Liver (tissue), 9 donors: ENCODE results near the gene GPR101. TPM values are rescaled to one million over a fixed set of nuclear protein-coding genes. Genes with fewer than 3 reads are reported as not detected.

Experiments
- DNase-seq: peaks from one replicate; pipeline ENCODE4 v3.0.0-alpha.2; 2017; ENCODE audit warnings: low spot score
- H3K27ac ChIP-seq, 2 donors: one replicate each; pipeline ENCODE4 v1.7.0; 2013; ENCODE audit warnings: inconsistent platforms in 2 of 2, low read length in 2 of 2, control low read depth in 1 of 2, low read depth in 1 of 2, mild to moderate bottlenecking in 1 of 2
- H3K27me3 ChIP-seq, 4 donors: one replicate each; pipeline versions ENCODE4 v1.6.1 to v1.7.0; 2013; ENCODE audit warnings: low read length in 3 of 4, inconsistent platforms in 1 of 4, mild to moderate bottlenecking in 1 of 4, moderate library complexity in 1 of 4; ENCODE audit not compliant: control insufficient read depth in 4 of 4, insufficient read depth in 4 of 4
- H3K36me3 ChIP-seq, 4 donors: one replicate each; pipeline versions ENCODE4 v1.6.1 to v1.7.0; 2013; ENCODE audit warnings: low read length in 3 of 4, mild to moderate bottlenecking in 3 of 4, low read depth in 1 of 4, moderate library complexity in 1 of 4; ENCODE audit not compliant: control insufficient read depth in 4 of 4, insufficient read depth in 3 of 4
- H3K4me1 ChIP-seq, 4 donors: one replicate each; pipeline versions ENCODE4 v1.6.1 to v1.7.0; 2013; ENCODE audit warnings: low read length in 3 of 4, mild to moderate bottlenecking in 3 of 4, moderate library complexity in 1 of 4; ENCODE audit not compliant: control insufficient read depth in 4 of 4, insufficient read depth in 4 of 4
- H3K4me3 ChIP-seq, 3 donors: one replicate each; pipeline versions ENCODE4 v1.6.1 to v1.7.0; 2013; ENCODE audit warnings: low read length in 3 of 3, control low read depth in 1 of 3, low read depth in 1 of 3, mild to moderate bottlenecking in 1 of 3
- H3K9ac ChIP-seq, 2 donors: one replicate each; pipeline ENCODE4 v1.7.0; 2013; ENCODE audit warnings: low read length in 2 of 2, mild to moderate bottlenecking in 2 of 2, moderate library complexity in 2 of 2, control low read depth in 1 of 2, low read depth in 1 of 2
- H3K9me3 ChIP-seq, 4 donors: one replicate each; pipeline versions ENCODE4 v1.6.1 to v1.7.0; 2013; ENCODE audit warnings: low read length in 3 of 4; ENCODE audit not compliant: control insufficient read depth in 4 of 4
- EGR1 ChIP-seq, 2 donors: IDR thresholded peaks; 2 replicates each; pipeline ENCODE4 v1.6.1; 2016 to 2018; ENCODE audit warnings: antibody characterized with exemption in 2 of 2, low read depth in 2 of 2
- FOXA2 ChIP-seq: IDR thresholded peaks from 2 replicates; pipeline ENCODE4 v1.6.1; 2016; ENCODE audit warnings: antibody characterized with exemption
- GABPA ChIP-seq, 2 donors: IDR thresholded peaks in 1 of 2; conservative IDR thresholded peaks in 1 of 2; 2 replicates each; pipeline ENCODE4 v1.6.1; 2016; ENCODE audit warnings: antibody characterized with exemption in 2 of 2, mild to moderate bottlenecking in 1 of 2, moderate library complexity in 1 of 2
- HNF4A ChIP-seq, 2 donors: conservative IDR thresholded peaks; 2 replicates each; pipeline ENCODE4 v1.6.1; 2016; ENCODE audit warnings: antibody characterized with exemption in 2 of 2, mild to moderate bottlenecking in 2 of 2
- JUND ChIP-seq, 2 donors: IDR thresholded peaks; 2 replicates each; pipeline ENCODE4 v1.6.1; 2016; ENCODE audit warnings: antibody characterized with exemption in 2 of 2
- MAX ChIP-seq: IDR thresholded peaks from 2 replicates; pipeline ENCODE4 v1.6.1; 2016; ENCODE audit warnings: antibody characterized with exemption
- NR2F2 ChIP-seq: IDR thresholded peaks from 2 replicates; pipeline ENCODE4 v1.6.1; 2016; ENCODE audit warnings: antibody characterized with exemption
- RAD21 ChIP-seq, 2 donors: IDR thresholded peaks; 2 replicates each; pipeline ENCODE4 v1.6.1; 2016; ENCODE audit warnings: antibody characterized with exemption in 2 of 2, mild to moderate bottlenecking in 2 of 2
- REST ChIP-seq: IDR thresholded peaks from 2 replicates; pipeline ENCODE4 v1.6.1; 2016; ENCODE audit warnings: antibody characterized with exemption, mild to moderate bottlenecking
- RXRA ChIP-seq, 2 donors: IDR thresholded peaks; 2 replicates each; pipeline ENCODE4 v1.6.1; 2017 to 2018; ENCODE audit warnings: antibody characterized with exemption in 2 of 2, mild to moderate bottlenecking in 1 of 2
- SP1 ChIP-seq: IDR thresholded peaks from 2 replicates; pipeline ENCODE4 v1.6.1; 2018; ENCODE audit warnings: antibody characterized with exemption, mild to moderate bottlenecking
- YY1 ChIP-seq: IDR thresholded peaks from 2 replicates; pipeline ENCODE4 v1.6.1; 2016; ENCODE audit warnings: antibody characterized with exemption, mild to moderate bottlenecking
- WGBS: extraction: QIAGEN DNeasy Blood & Tissue Kit; methylation state at CpG from one replicate; pipeline ENCODE4 v1.1.7; 2013; 5-methylcytosine and 5-hydroxymethylcytosine counted together
- polyA plus RNA-seq, 2 donors: library from polyadenylated mRNA; stranded (reverse) in 1 of 2; unstranded in 1 of 2; fragments of 200-250 nt in 1 of 2; fragments of >200 nt in 1 of 2; fragmentation: Nextera tagmentation in 1 of 2; extraction: Ambion mirVana in 1 of 2; gene quantifications; one replicate each; pipeline versions ENCODE4 v1.2.1 to v1.2.3, GENCODE V29; 2013 to 2015
- total RNA-seq, 2 donors: library from RNA; depleted of rRNA; stranded (reverse); fragments of >200 nt; gene quantifications; one replicate each; pipeline ENCODE4 v1.2.3, GENCODE V29; 2014
- TF ChIP-seq, protein P1 (sequence below): fragments of 150-350 bp; IDR thresholded peaks from 2 replicates; pipeline ENCODE4 v1.5.1; 2017; ENCODE audit warnings: improper control_type of control experiment, low read depth, low read length; ENCODE audit not compliant: missing input control
- TF ChIP-seq, protein P2 (sequence below): IDR thresholded peaks from 2 replicates; pipeline ENCODE4 v1.6.1; 2016; ENCODE audit warnings: antibody characterized with exemption
- donor health status: healthy.
- donor health status: healthy.
- donor health status: healthy.
- donor health status: healthy.
- donor health status: healthy.

GPR101 gene
- total and polyA plus RNA-seq, 4 donors, result not detected

DNA sequence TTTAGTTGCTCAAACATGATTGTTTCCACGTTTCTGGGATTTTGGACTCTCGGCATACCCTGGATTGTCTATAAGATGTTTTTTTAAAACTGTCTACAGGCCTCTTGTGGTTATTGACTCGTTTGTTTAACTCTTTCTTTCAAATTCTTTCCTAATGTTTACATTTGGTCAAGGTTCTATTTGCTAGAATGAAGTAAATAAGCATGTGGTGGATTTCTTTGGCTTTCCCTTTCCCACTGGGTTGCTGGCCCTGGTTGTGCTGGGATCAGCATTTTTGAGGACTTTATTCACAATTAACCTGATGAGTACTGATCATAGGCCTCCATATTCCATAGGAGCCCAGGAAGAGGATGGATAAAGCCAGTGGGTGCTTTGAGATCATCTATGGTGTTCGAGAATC is 11.1 kb upstream of the GPR101 start:
- Histone ChIP-seq H3K27me3 (peaks cover 0 to 4% (median 0%) of the 10 kb centered on the region in 4 donors), H3K9ac (no peak overlapping the region), H3K27ac (no peak overlapping the region), H3K4me3 (no peak overlapping the region), H3K9me3 (no peaks in the 10 kb centered on the region), H3K4me1 (peaks cover 0 to 17% (median 3%) of the 10 kb centered on the region in 4 donors), H3K36me3 (no peaks in the 10 kb centered on the region)
- 34% methylated on average over 4 of the region's 4 CpGs for WGBS
- DNase-seq, result no peak
- no peak for TF ChIP-seq EGR1 (IDR thresholded peaks at IDR 0.05; ENCODE audit: low read depth in 2 of 2)
- peak; percentile 36 to 49 for TF ChIP-seq HNF4A (conservative IDR thresholded peaks at IDR 0.05)
- peak; percentile 14 to 22 for TF ChIP-seq RXRA (IDR thresholded peaks at IDR 0.05)
- peak; percentile 26 for TF ChIP-seq SP1
- TF ChIP-seq FOXA2, result peak; percentile 30

DNA sequence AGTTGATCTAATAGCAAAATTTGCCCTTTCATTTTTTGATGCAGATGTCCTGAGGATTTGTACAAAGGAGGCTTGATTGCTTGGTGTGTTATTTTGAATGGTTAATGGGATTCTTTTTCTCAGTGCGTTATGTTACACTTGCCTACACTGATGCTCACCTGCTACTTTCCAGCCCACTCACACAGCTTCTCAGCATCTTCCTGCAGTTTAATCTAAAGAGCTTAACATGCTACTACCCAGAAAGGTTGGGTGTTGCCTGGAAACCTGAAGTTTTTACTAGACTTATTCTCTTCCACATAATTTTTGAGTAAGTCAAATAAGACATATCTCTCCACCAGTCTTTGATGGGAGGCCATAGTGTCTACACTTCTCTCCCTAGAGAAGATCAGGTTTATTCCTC is 9.9 kb upstream of the GPR101 start:
- 97% methylated on average over 1 of the region's 1 CpG for WGBS
- no peak overlapping the region for H3K27ac ChIP-seq
- no peaks in the 10 kb centered on the region for H3K36me3 ChIP-seq
- H3K27me3 ChIP-seq, result no peaks in the 10 kb centered on the region
- H3K9ac ChIP-seq, result no peak overlapping the region
- peaks cover 0 to 17% (median 3%) of the 10 kb centered on the region in 4 donors for H3K4me1 ChIP-seq
- no peaks in the 10 kb centered on the region for H3K9me3 ChIP-seq
- H3K4me3 ChIP-seq, result no peak overlapping the region
- TF ChIP-seq GABPA (IDR thresholded peaks at IDR 0.05 in 1 of 2, conservative IDR thresholded peaks at IDR 0.05 in 1 of 2) (no peak), FOXA2 (no peak), REST (no peak), JUND (IDR thresholded peaks at IDR 0.05) (no peak), HNF4A (conservative IDR thresholded peaks at IDR 0.05) (no peak), SP1 (no peak), MAX (no peak), RXRA (IDR thresholded peaks at IDR 0.05) (no peak), YY1 (no peak), NR2F2 (no peak), RAD21 (IDR thresholded peaks at IDR 0.05) (no peak), EGR1 (IDR thresholded peaks at IDR 0.05; ENCODE audit: low read depth in 2 of 2) (no peak)
- TF ChIP-seq, protein P1, sequence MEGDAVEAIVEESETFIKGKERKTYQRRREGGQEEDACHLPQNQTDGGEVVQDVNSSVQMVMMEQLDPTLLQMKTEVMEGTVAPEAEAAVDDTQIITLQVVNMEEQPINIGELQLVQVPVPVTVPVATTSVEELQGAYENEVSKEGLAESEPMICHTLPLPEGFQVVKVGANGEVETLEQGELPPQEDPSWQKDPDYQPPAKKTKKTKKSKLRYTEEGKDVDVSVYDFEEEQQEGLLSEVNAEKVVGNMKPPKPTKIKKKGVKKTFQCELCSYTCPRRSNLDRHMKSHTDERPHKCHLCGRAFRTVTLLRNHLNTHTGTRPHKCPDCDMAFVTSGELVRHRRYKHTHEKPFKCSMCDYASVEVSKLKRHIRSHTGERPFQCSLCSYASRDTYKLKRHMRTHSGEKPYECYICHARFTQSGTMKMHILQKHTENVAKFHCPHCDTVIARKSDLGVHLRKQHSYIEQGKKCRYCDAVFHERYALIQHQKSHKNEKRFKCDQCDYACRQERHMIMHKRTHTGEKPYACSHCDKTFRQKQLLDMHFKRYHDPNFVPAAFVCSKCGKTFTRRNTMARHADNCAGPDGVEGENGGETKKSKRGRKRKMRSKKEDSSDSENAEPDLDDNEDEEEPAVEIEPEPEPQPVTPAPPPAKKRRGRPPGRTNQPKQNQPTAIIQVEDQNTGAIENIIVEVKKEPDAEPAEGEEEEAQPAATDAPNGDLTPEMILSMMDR, result no peak
- TF ChIP-seq, protein P2, sequence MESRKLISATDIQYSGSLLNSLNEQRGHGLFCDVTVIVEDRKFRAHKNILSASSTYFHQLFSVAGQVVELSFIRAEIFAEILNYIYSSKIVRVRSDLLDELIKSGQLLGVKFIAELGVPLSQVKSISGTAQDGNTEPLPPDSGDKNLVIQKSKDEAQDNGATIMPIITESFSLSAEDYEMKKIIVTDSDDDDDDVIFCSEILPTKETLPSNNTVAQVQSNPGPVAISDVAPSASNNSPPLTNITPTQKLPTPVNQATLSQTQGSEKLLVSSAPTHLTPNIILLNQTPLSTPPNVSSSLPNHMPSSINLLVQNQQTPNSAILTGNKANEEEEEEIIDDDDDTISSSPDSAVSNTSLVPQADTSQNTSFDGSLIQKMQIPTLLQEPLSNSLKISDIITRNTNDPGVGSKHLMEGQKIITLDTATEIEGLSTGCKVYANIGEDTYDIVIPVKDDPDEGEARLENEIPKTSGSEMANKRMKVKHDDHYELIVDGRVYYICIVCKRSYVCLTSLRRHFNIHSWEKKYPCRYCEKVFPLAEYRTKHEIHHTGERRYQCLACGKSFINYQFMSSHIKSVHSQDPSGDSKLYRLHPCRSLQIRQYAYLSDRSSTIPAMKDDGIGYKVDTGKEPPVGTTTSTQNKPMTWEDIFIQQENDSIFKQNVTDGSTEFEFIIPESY, result no peak
- DNase-seq, result no peak
